HCT116 (cell line): Measurements from ENCODE around the gene LTB4R. TPM values are rescaled to one million over a fixed set of nuclear protein-coding genes. Genes with fewer than 3 reads are reported as not detected.

Source experiments
- ATAC-seq: fragments of 200-7000 bp; cut with Tn5 transposase; 2 replicates; pipeline ENCODE4 v1.9.1; 2020; ENCODE audit warnings: mild to moderate bottlenecking, moderate library complexity
- BruUV-seq: library from RNA; stranded (reverse); fragments of 400-500 nt; replicated peaks from 2 replicates; lab custom pipeline; 2021; lab: Mats Ljungman, UMichigan
- CTCF ChIA-PET: fragments of 300-600 bp; sonication (Branson Sonifier 250); formaldehyde crosslinking; loops from one replicate; lab custom pipeline; 2021; ENCODE audit warnings: antibody characterized with exemption; lab: Charles Lee
- POLR2A ChIA-PET: fragments of 300-600, 350-600 bp; sonication (Branson Sonifier 250); formaldehyde crosslinking; loops from one replicate; lab custom pipeline; 2021; ENCODE audit warnings: antibody characterized with exemption; lab: Charles Lee
- RAD21 ChIA-PET, 2 experiments: fragments of 300-600 bp; sonication (Branson Sonifier 250); formaldehyde crosslinking; loops; one replicate each; lab custom pipeline; 2023; ENCODE audit warnings: low total read pairs in 2 of 2; ENCODE audit not compliant: uncharacterized antibody in 2 of 2, unreplicated experiment in 2 of 2, low non-redundant PET in 1 of 2; lab: Charles Lee
- DNase-seq: peaks from one replicate; pipeline ENCODE4 v3.0.0-alpha.2; 2010; ENCODE audit warnings: low read depth, low spot score
- H2AFZ ChIP-seq: fragments of 200-600 bp; shearing (Covaris generic), sonication (generic); 2 replicates; pipeline ENCODE4 v1.6.1; 2017; ENCODE audit warnings: low read depth, mixed run types, mixed read lengths, antibody characterized with exemption, low read length; ENCODE audit not compliant: poor library complexity, severe bottlenecking
- H3K27ac ChIP-seq: 2 replicates; pipeline ENCODE4 v1.5.1; 2012; ENCODE audit warnings: low read depth, low read length
- H3K27me3 ChIP-seq: fragments of 200-600 bp; sonication (generic); 2 replicates; pipeline ENCODE4 v1.6.1; 2016; ENCODE audit warnings: mixed run types, low read length, mixed read lengths; ENCODE audit not compliant: insufficient read depth
- H3K36me3 ChIP-seq, 2 experiments: fragments of 200-500 bp in 1 of 2; fragments of 200-600 bp in 1 of 2; sonication (Bioruptor generic) in 1 of 2; sonication (generic) in 1 of 2; 2 replicates each; pipeline versions ENCODE4 v1.5.1 to v1.6.1; 2014 to 2016; ENCODE audit warnings: low read length in 2 of 2, inconsistent platforms in 1 of 2, mixed read lengths in 1 of 2, mixed run types in 1 of 2; ENCODE audit not compliant: insufficient read depth in 2 of 2, control insufficient read depth in 1 of 2
- H3K4me1 ChIP-seq, 2 experiments: fragments of 200-600 bp in 1 of 2; sonication (generic) in 1 of 2; 2 replicates each; pipeline versions ENCODE4 v1.5.1 to v1.6.1; 2012 to 2017; ENCODE audit warnings: low read length in 2 of 2, inconsistent platforms in 1 of 2, mild to moderate bottlenecking in 1 of 2, mixed read lengths in 1 of 2, mixed run types in 1 of 2, moderate library complexity in 1 of 2; ENCODE audit not compliant: insufficient read depth in 2 of 2, control insufficient read depth in 1 of 2
- H3K4me2 ChIP-seq: fragments of 200-600 bp; sonication (generic); 2 replicates; pipeline ENCODE4 v1.6.1; 2017; ENCODE audit warnings: mixed run types, low read length, mixed read lengths
- H3K4me3 ChIP-seq, 2 experiments: fragments of 200-600 bp in 1 of 2; sonication (generic) in 1 of 2; replicated peaks in 1 of 2; 2 replicates each; pipeline ENCODE4 v1.5.1; 2011 to 2016; ENCODE audit warnings: low read length in 2 of 2, control low read depth in 1 of 2, low read depth in 1 of 2, mild to moderate bottlenecking in 1 of 2, mixed read lengths in 1 of 2, mixed run types in 1 of 2
- H3K79me2 ChIP-seq: fragments of 200-600 bp; sonication (generic); 2 replicates; pipeline ENCODE4 v1.6.1; 2017; ENCODE audit warnings: mild to moderate bottlenecking, mixed run types, low read length, moderate library complexity, mixed read lengths; ENCODE audit not compliant: insufficient read depth
- H3K9ac ChIP-seq: fragments of 200-600 bp; sonication (generic); 2 replicates; pipeline ENCODE4 v1.6.1; 2016; ENCODE audit warnings: low read length, mixed read lengths
- H3K9me2 ChIP-seq: fragments of 200-600 bp; sonication (generic), shearing (Covaris generic); 2 replicates; pipeline ENCODE4 v1.6.1; 2017; ENCODE audit warnings: mixed run types, mild to moderate bottlenecking, moderate library complexity; ENCODE audit not compliant: insufficient read depth
- H3K9me3 ChIP-seq, 2 experiments: fragments of 200-500 bp in 1 of 2; fragments of 200-600 bp in 1 of 2; sonication (Bioruptor generic) in 1 of 2; sonication (generic) in 1 of 2; 2 replicates each; pipeline ENCODE4 v1.6.1; 2014 to 2017; ENCODE audit warnings: low read length in 2 of 2, mixed read lengths in 2 of 2, inconsistent platforms in 1 of 2, low read depth in 1 of 2, mild to moderate bottlenecking in 1 of 2, mixed run types in 1 of 2, moderate library complexity in 1 of 2; ENCODE audit not compliant: control insufficient read depth in 1 of 2, insufficient read depth in 1 of 2
- H4K20me1 ChIP-seq: fragments of 200-600 bp; sonication (generic), shearing (Covaris generic); 2 replicates; pipeline ENCODE4 v1.6.1; 2017; ENCODE audit warnings: mixed run types, mild to moderate bottlenecking, moderate library complexity; ENCODE audit not compliant: insufficient read depth
- ATF3 ChIP-seq: IDR thresholded peaks from 2 replicates; pipeline ENCODE4 v1.6.1; 2012
- CBX3 ChIP-seq: IDR thresholded peaks from 2 replicates; pipeline ENCODE4 v1.6.1; 2012; ENCODE audit warnings: low read depth
- CEBPB ChIP-seq: IDR thresholded peaks from 2 replicates; pipeline ENCODE4 v1.6.1; 2012; ENCODE audit warnings: low read depth
- EGR1 ChIP-seq: IDR thresholded peaks from 2 replicates; pipeline ENCODE4 v1.6.1; 2012; ENCODE audit warnings: low read depth
- FOSL1 ChIP-seq: IDR thresholded peaks from 2 replicates; pipeline ENCODE4 v1.6.1; 2012; ENCODE audit warnings: low read depth
- MAX ChIP-seq: IDR thresholded peaks from 2 replicates; pipeline ENCODE4 v1.6.1; 2012
- POLR2A ChIP-seq: IDR thresholded peaks from 2 replicates; pipeline ENCODE4 v1.7.0; 2011; ENCODE audit warnings: borderline replicate concordance; ENCODE audit not compliant: insufficient read depth, insufficient read length; ENCODE audit errors: extremely low read depth
- REST ChIP-seq: IDR thresholded peaks from 2 replicates; pipeline ENCODE4 v1.6.1; 2012; ENCODE audit warnings: low read depth
- SIN3A ChIP-seq: IDR thresholded peaks from 2 replicates; pipeline ENCODE4 v1.6.1; 2012; ENCODE audit warnings: low read depth
- SRF ChIP-seq: IDR thresholded peaks from 2 replicates; pipeline ENCODE4 v1.6.1; 2012; ENCODE audit warnings: low read depth
- TCF7L2 ChIP-seq: IDR thresholded peaks from 2 replicates; pipeline ENCODE4 v1.7.0; 2011; ENCODE audit warnings: borderline replicate concordance, inconsistent platforms; ENCODE audit not compliant: insufficient read depth, insufficient read length; ENCODE audit errors: extremely low read depth
- YY1 ChIP-seq: IDR thresholded peaks from 2 replicates; pipeline ENCODE4 v1.6.1; 2011; ENCODE audit warnings: low read length, low read depth, moderate library complexity, mild to moderate bottlenecking; ENCODE audit not compliant: insufficient replicate concordance; ENCODE audit errors: extremely low read depth
- ZBTB33 ChIP-seq: IDR thresholded peaks from 2 replicates; pipeline ENCODE4 v1.6.1; 2011; ENCODE audit warnings: mild to moderate bottlenecking, low read length, moderate library complexity; ENCODE audit not compliant: insufficient replicate concordance; ENCODE audit errors: extremely low read depth
- ZFX ChIP-seq: fragments of 450-650 bp; IDR thresholded peaks from 2 replicates; pipeline ENCODE4 v1.6.1; 2017
- ZNF274 ChIP-seq: fragments of 200-500 bp; sonication (Bioruptor generic); IDR thresholded peaks from 2 replicates; pipeline ENCODE4 v1.6.1; 2014; ENCODE audit warnings: mild to moderate bottlenecking, low read depth, low read length, inconsistent platforms
- intact Hi-C: fragments of 100-400 bp; cut with micrococcal nuclease; formaldehyde crosslinking; loops from 2 replicates; pipeline ENCODE4 v1.10.0; 2022
- total RNA-seq: library from RNA; stranded (reverse); gene quantifications from one replicate; pipeline ENCODE4 v1.2.1, GENCODE V29; 2021; ENCODE audit not compliant: unreplicated experiment

LTB4R gene
- total RNA-seq, 1 experiment from 2014 or later: 14.8 TPM

- no peak for TF ChIP-seq ZBTB33
- TF ChIP-seq POLR2A: no peak
- no peak for TF ChIP-seq CBX3
- TF ChIP-seq ZNF274: no peak
- TF ChIP-seq FOSL1: no peak
- TF ChIP-seq CEBPB: no peak
- TF ChIP-seq SIN3A: no peak
- TF ChIP-seq, all 23 proteins: peak for 0
These were observed 28.6 kb upstream of the LTB4R start (continued) for GRCh38 chr14:24282736-24283135.

- no peaks in the 10 kb centered on the region for H3K9me3 ChIP-seq
- intact Hi-C loops: no loop called here
- no peak for DNase-seq
- no peak overlapping the region for H3K9ac ChIP-seq
- no peaks in the 10 kb centered on the region for H3K36me3 ChIP-seq
- no peak overlapping the region for H3K27ac ChIP-seq
- H3K4me3 ChIP-seq: no peak overlapping the region
- no peaks in the 10 kb centered on the region for H4K20me1 ChIP-seq
- no peak overlapping the region for H3K4me2 ChIP-seq
- H3K4me1 ChIP-seq: no peaks in the 10 kb centered on the region
- no peak for ATAC-seq
- no peaks in the 10 kb centered on the region for H3K27me3 ChIP-seq
- no peak overlapping the region for H2AFZ ChIP-seq
- RAD21 ChIA-PET: no interaction called here
- TF ChIP-seq TCF7L2: no peak
- TF ChIP-seq ATF3: no peak
- no peak for TF ChIP-seq SRF
- no peak for TF ChIP-seq MAX
- TF ChIP-seq ZBTB33: no peak
- TF ChIP-seq SIN3A: no peak
- no peak for TF ChIP-seq YY1
- TF ChIP-seq EGR1: no peak
- no peak for TF ChIP-seq ZFX
- TF ChIP-seq REST: no peak
- TF ChIP-seq FOSL1: no peak
- no peak for TF ChIP-seq POLR2A
- no peak for TF ChIP-seq CBX3
- TF ChIP-seq ZNF274: no peak
- POLR2A ChIA-PET: interaction anchor here (0.6 kb wide), 1 partner anchor 42 kb away, joined by 3 read pairs; the partner anchor contains the start of gene TINF2
- H3K9me2 ChIP-seq: no peaks in the 10 kb centered on the region
- no peaks in the 10 kb centered on the region for H3K79me2 ChIP-seq
- CTCF ChIA-PET: interaction anchor here (1.2 to 1.3 kb wide), 2 partner anchors 14 to 24 kb away, joined by 4 read pairs; partner anchors contain the start of gene CIDEB
- no TSS peak for BruUV-seq
These were observed 27.4 kb upstream of the LTB4R start for GRCh38 chr14:24283796-24284460.
